Right lobe of liver (tissue), 4 donors: ENCODE data around the gene MYO3A.

Experiments
- POLR2A ChIP-seq: fragments of 450-650 bp; IDR thresholded peaks from one replicate; pipeline ENCODE4 v1.6.1; 2017; ENCODE audit warnings: antibody characterized with exemption, mild to moderate bottlenecking
- TF ChIP-seq, protein P1 (sequence below), 4 donors: fragments of 200-600 bp in 3 of 4; fragments of 450-650 bp in 1 of 4; IDR thresholded peaks; one replicate each; pipeline versions ENCODE4 v1.5.1 to v1.8.0; 2016 to 2022; ENCODE audit warnings: antibody characterized with exemption in 4 of 4, mild to moderate bottlenecking in 2 of 4
- donor health status: DM: no; HTN: no; CAD: no.
- donor health status: DM: no; HTN: no; CAD: no.
- donor health status: DM: no; HTN: yes; CAD: no.

DNA sequence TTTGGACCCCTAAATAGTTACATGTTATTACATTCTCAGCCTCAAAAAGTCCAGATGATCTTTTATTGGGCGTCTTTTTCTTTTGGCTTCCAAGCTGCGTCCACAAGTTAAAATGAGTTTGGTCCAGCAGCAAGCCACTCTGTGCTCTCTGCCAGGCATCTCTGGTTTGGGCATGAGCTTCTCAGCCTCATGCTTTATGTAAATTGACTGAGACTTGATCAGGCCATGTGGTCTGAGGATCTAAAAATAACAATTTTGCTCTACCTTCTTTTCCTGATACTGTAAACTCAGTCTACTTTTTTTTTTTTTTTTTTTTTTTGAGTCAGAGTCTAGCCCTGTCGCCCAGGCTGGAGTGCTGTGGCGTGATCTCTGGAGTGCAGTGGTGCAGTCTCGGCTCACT, 298.1 kb downstream of the MYO3A start:
- TF ChIP-seq, protein P1, sequence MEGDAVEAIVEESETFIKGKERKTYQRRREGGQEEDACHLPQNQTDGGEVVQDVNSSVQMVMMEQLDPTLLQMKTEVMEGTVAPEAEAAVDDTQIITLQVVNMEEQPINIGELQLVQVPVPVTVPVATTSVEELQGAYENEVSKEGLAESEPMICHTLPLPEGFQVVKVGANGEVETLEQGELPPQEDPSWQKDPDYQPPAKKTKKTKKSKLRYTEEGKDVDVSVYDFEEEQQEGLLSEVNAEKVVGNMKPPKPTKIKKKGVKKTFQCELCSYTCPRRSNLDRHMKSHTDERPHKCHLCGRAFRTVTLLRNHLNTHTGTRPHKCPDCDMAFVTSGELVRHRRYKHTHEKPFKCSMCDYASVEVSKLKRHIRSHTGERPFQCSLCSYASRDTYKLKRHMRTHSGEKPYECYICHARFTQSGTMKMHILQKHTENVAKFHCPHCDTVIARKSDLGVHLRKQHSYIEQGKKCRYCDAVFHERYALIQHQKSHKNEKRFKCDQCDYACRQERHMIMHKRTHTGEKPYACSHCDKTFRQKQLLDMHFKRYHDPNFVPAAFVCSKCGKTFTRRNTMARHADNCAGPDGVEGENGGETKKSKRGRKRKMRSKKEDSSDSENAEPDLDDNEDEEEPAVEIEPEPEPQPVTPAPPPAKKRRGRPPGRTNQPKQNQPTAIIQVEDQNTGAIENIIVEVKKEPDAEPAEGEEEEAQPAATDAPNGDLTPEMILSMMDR (IDR thresholded peaks at IDR 0.05): no peak
- TF ChIP-seq POLR2A: no peak
